ENCODE measurements around the gene DCPS.
"Not testable (repeated sequence)": the region's sequence is repeated elsewhere in the genome, so short reads cannot be mapped to it uniquely, and the experiment has no call there.

The DCPS gene

GRCh38 chr11:126362879-126363655, 59.2 kb downstream of the DCPS start:
- ATAC-seq: no peak

GRCh38 chr11:126363706-126364248, 59.9 kb downstream of the DCPS start:
- ATAC-seq: no peak

GRCh38 chr11:126364735-126365134, 60.9 kb downstream of the DCPS start:
- ATAC-seq: not testable (repeated sequence)

- not testable (repeated sequence) for ATAC-seq
Measured at GRCh38 chr11:126365508-126365907, 61.6 kb downstream of the DCPS start.

GRCh38 chr11:126366064-126366822, 62.4 kb downstream of the DCPS start:
- ATAC-seq: no peak

GRCh38 chr11:126366823-126367654, 63.2 kb downstream of the DCPS start:
- ATAC-seq: not testable (repeated sequence)

GRCh38 chr11:126367806-126368205, 63.9 kb downstream of the DCPS start:
- not testable (repeated sequence) for ATAC-seq

GRCh38 chr11:126368336-126369119, 64.7 kb downstream of the DCPS start:
- not testable (repeated sequence) for ATAC-seq

GRCh38 chr11:126370016-126370415, 66.2 kb downstream of the DCPS start:
- ATAC-seq: no peak

- no peak for ATAC-seq
Measured at GRCh38 chr11:126371595-126371994, 67.7 kb downstream of the DCPS start.

- not testable (repeated sequence) for ATAC-seq
Measured at GRCh38 chr11:126373389-126374066, 69.7 kb downstream of the DCPS start.

- not testable (repeated sequence) for ATAC-seq
Measured at GRCh38 chr11:126374562-126375300, 70.9 kb downstream of the DCPS start.

GRCh38 chr11:126375726-126376125, 71.9 kb downstream of the DCPS start:
- no peak for ATAC-seq

GRCh38 chr11:126378763-126379162, 74.9 kb downstream of the DCPS start:
- no peak for ATAC-seq

- no peak for ATAC-seq
Measured at GRCh38 chr11:126380909-126381308, 77.0 kb downstream of the DCPS start.

- ATAC-seq: not testable (repeated sequence)
Measured at GRCh38 chr11:126381960-126382359, 78.1 kb downstream of the DCPS start.

- not testable (repeated sequence) for ATAC-seq
Measured at GRCh38 chr11:126382641-126383040, 78.8 kb downstream of the DCPS start.

GRCh38 chr11:126383339-126384335, 79.8 kb downstream of the DCPS start:
- ATAC-seq: no peak

GRCh38 chr11:126384449-126385070, 80.7 kb downstream of the DCPS start:
- no peak for ATAC-seq
